ENCODE results near the gene IL15. TPM values are rescaled to one million over a fixed set of nuclear protein-coding genes. Genes with fewer than 3 reads are reported as not detected.
"Not testable (repeated sequence)": the region's sequence is repeated elsewhere in the genome, so short reads cannot be mapped to it uniquely, and the experiment has no call there.

IL15 gene
- total and polyA plus RNA-seq, 2 donors (not counting 1 experiment from before 2014, with no cell fraction given), result 10.0 to 14.9 TPM

- TF ChIP-seq, protein P1, sequence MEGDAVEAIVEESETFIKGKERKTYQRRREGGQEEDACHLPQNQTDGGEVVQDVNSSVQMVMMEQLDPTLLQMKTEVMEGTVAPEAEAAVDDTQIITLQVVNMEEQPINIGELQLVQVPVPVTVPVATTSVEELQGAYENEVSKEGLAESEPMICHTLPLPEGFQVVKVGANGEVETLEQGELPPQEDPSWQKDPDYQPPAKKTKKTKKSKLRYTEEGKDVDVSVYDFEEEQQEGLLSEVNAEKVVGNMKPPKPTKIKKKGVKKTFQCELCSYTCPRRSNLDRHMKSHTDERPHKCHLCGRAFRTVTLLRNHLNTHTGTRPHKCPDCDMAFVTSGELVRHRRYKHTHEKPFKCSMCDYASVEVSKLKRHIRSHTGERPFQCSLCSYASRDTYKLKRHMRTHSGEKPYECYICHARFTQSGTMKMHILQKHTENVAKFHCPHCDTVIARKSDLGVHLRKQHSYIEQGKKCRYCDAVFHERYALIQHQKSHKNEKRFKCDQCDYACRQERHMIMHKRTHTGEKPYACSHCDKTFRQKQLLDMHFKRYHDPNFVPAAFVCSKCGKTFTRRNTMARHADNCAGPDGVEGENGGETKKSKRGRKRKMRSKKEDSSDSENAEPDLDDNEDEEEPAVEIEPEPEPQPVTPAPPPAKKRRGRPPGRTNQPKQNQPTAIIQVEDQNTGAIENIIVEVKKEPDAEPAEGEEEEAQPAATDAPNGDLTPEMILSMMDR (conservative IDR thresholded peaks at IDR 0.05 in 1 of 2, IDR thresholded peaks at IDR 0.05 in 1 of 2; ENCODE audit: low read depth in 1 of 2, low read length in 2 of 2), result no peak
- no peak for TF ChIP-seq EZH2 (IDR thresholded peaks at IDR 0.05; ENCODE audit: low read length, missing control alignments)
- no peak for DNase-seq (ENCODE audit: low read depth in 2 of 2)
- H3K9me3 ChIP-seq (ENCODE audit: control insufficient read depth, insufficient read depth, low read depth, low read length), result no peaks in the 10 kb centered on the region
- no peaks in the 10 kb centered on the region for H3K36me3 ChIP-seq (ENCODE audit: control insufficient read depth, insufficient read depth, low read length)
- no peak overlapping the region for H3K9ac ChIP-seq (ENCODE audit: insufficient read depth, low read length)
- no peaks in the 10 kb centered on the region for H4K20me1 ChIP-seq (ENCODE audit: control insufficient read depth, extremely low read depth, insufficient read depth, low read length)
- H3K79me2 ChIP-seq (ENCODE audit: control insufficient read depth, insufficient read depth, low read length), result no peaks in the 10 kb centered on the region
- H3K27me3 ChIP-seq (ENCODE audit: control insufficient read depth, insufficient read depth, low read length), result no peaks in the 10 kb centered on the region
- H2AFZ ChIP-seq (ENCODE audit: low read length), result no peak overlapping the region
- no peak overlapping the region for H3K4me3 ChIP-seq (replicated peaks in 1 of 4; ENCODE audit: control extremely low read depth in 1 of 4, insufficient read depth in 1 of 4, low read depth in 3 of 4, low read length in 4 of 4)
- no peak overlapping the region for H3K4me2 ChIP-seq (ENCODE audit: extremely low read depth, insufficient read depth, low read length)
- H3K4me1 ChIP-seq (ENCODE audit: control insufficient read depth, extremely low read depth, insufficient read depth, low read length), result no peaks in the 10 kb centered on the region
- no peak overlapping the region for H3K27ac ChIP-seq (ENCODE audit: insufficient read depth, low read length)
Measured at GRCh38 chr4:141731481-141731880, 95.1 kb downstream of the IL15 start.

DNA sequence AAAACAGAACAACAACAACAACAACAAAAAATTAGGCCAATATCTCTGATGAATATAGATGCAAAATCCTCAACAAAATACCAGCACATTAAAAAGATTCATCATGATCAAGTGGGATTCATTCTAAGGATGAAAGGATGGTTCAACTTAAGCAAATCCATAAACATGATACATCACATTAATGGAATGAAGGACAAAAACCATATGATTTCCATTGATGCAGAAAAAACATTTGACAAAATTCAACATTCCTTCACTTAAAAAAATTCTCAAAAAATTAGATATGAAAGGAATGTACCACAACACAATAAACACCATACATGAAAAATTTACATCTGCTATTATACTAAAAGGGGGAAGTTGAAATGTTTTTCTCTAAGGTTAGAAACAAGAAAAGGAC is 103.3 kb downstream of the IL15 start:
- no peak overlapping the region for H3K27ac ChIP-seq (ENCODE audit: insufficient read depth, low read length)
- H3K9ac ChIP-seq (ENCODE audit: insufficient read depth, low read length), result no peak overlapping the region
- H3K36me3 ChIP-seq (ENCODE audit: control insufficient read depth, insufficient read depth, low read length), result no peaks in the 10 kb centered on the region
- H3K27me3 ChIP-seq (ENCODE audit: control insufficient read depth, insufficient read depth, low read length), result no peaks in the 10 kb centered on the region
- no peaks in the 10 kb centered on the region for H4K20me1 ChIP-seq (ENCODE audit: control insufficient read depth, extremely low read depth, insufficient read depth, low read length)
- no peaks in the 10 kb centered on the region for H3K4me1 ChIP-seq (ENCODE audit: control insufficient read depth, extremely low read depth, insufficient read depth, low read length)
- H3K79me2 ChIP-seq (ENCODE audit: control insufficient read depth, insufficient read depth, low read length), result no peaks in the 10 kb centered on the region
- H3K4me3 ChIP-seq (replicated peaks in 1 of 4; ENCODE audit: control extremely low read depth in 1 of 4, insufficient read depth in 1 of 4, low read depth in 3 of 4, low read length in 4 of 4), result no peak overlapping the region
- TF ChIP-seq, protein P1 (conservative IDR thresholded peaks at IDR 0.05 in 1 of 2, IDR thresholded peaks at IDR 0.05 in 1 of 2; ENCODE audit: low read depth in 1 of 2, low read length in 2 of 2), result no peak
- TF ChIP-seq EZH2 (IDR thresholded peaks at IDR 0.05; ENCODE audit: low read length, missing control alignments), result no peak
- H3K9me3 ChIP-seq (ENCODE audit: control insufficient read depth, insufficient read depth, low read depth, low read length), result no peaks in the 10 kb centered on the region
- H2AFZ ChIP-seq (ENCODE audit: low read length), result no peak overlapping the region
- no peak overlapping the region for H3K4me2 ChIP-seq (ENCODE audit: extremely low read depth, insufficient read depth, low read length)
- DNase-seq (ENCODE audit: low read depth in 2 of 2), result no peak

- Histone ChIP-seq H3K4me2 (ENCODE audit: extremely low read depth, insufficient read depth, low read length) (no peak overlapping the region), H3K9ac (ENCODE audit: insufficient read depth, low read length) (no peak overlapping the region), H3K4me3 (replicated peaks in 1 of 4; ENCODE audit: control extremely low read depth in 1 of 4, insufficient read depth in 1 of 4, low read depth in 3 of 4, low read length in 4 of 4) (no peak overlapping the region), H3K27me3 (ENCODE audit: control insufficient read depth, insufficient read depth, low read length) (no peaks in the 10 kb centered on the region), H3K27ac (ENCODE audit: insufficient read depth, low read length) (no peak overlapping the region), H4K20me1 (ENCODE audit: control insufficient read depth, extremely low read depth, insufficient read depth, low read length) (no peaks in the 10 kb centered on the region), H3K79me2 (ENCODE audit: control insufficient read depth, insufficient read depth, low read length) (no peaks in the 10 kb centered on the region), H3K9me3 (ENCODE audit: control insufficient read depth, insufficient read depth, low read depth, low read length) (no peaks in the 10 kb centered on the region), H2AFZ (ENCODE audit: low read length) (no peak overlapping the region), H3K36me3 (ENCODE audit: control insufficient read depth, insufficient read depth, low read length) (no peaks in the 10 kb centered on the region), H3K4me1 (ENCODE audit: control insufficient read depth, extremely low read depth, insufficient read depth, low read length) (no peaks in the 10 kb centered on the region)
- no peak for TF ChIP-seq EZH2 (IDR thresholded peaks at IDR 0.05; ENCODE audit: low read length, missing control alignments)
- TF ChIP-seq, protein P1 (conservative IDR thresholded peaks at IDR 0.05 in 1 of 2, IDR thresholded peaks at IDR 0.05 in 1 of 2; ENCODE audit: low read depth in 1 of 2, low read length in 2 of 2), result no peak
- DNase-seq (ENCODE audit: low read depth in 2 of 2), result peak in 1 of 2 donors; percentile 11
Measured at GRCh38 chr4:141746026-141746425, 109.6 kb downstream of the IL15 start.

- not testable (repeated sequence) for H3K4me1 ChIP-seq (ENCODE audit: control insufficient read depth, extremely low read depth, insufficient read depth, low read length); H3K9me3 ChIP-seq (ENCODE audit: control insufficient read depth, insufficient read depth, low read depth, low read length)
- peak in 1 of 2 donors; percentile 45 for DNase-seq (ENCODE audit: low read depth in 2 of 2)
Measured at GRCh38 chr4:141751806-141752205, 115.4 kb downstream of the IL15 start.

More at GRCh38 chr4:141751806-141752205, 115.4 kb downstream of the IL15 start:
- not testable (repeated sequence) for H3K79me2 ChIP-seq (ENCODE audit: control insufficient read depth, insufficient read depth, low read length); H3K4me3 ChIP-seq (replicated peaks in 1 of 4; ENCODE audit: control extremely low read depth in 1 of 4, insufficient read depth in 1 of 4, low read depth in 3 of 4, low read length in 4 of 4); H3K36me3 ChIP-seq (ENCODE audit: control insufficient read depth, insufficient read depth, low read length); H3K27me3 ChIP-seq (ENCODE audit: control insufficient read depth, insufficient read depth, low read length); H2AFZ ChIP-seq (ENCODE audit: low read length); H3K9ac ChIP-seq (ENCODE audit: insufficient read depth, low read length); H3K27ac ChIP-seq (ENCODE audit: insufficient read depth, low read length); H3K4me2 ChIP-seq (ENCODE audit: extremely low read depth, insufficient read depth, low read length); H4K20me1 ChIP-seq (ENCODE audit: control insufficient read depth, extremely low read depth, insufficient read depth, low read length)

Measured in fibroblast of lung (primary cell).